OCI-LY1 (cell line): ENCODE measurements around the gene ELFN1.
"Not testable (repeated sequence)": the region's sequence is repeated elsewhere in the genome, so short reads cannot be mapped to it uniquely, and the experiment has no call there.

Source experiments
- CTCF ChIP-seq: fragments of 200-600 bp; sonication (generic), shearing (Covaris generic); IDR thresholded peaks from 2 replicates; pipeline ENCODE4 v1.5.1; 2017; ENCODE audit warnings: mild to moderate bottlenecking, antibody characterized with exemption, low read length, moderate library complexity, mixed read lengths
- EZH2 ChIP-seq: fragments of 200-600 bp; sonication (generic), shearing (Covaris generic); IDR thresholded peaks from 2 replicates; pipeline ENCODE4 v1.8.0; 2017; ENCODE audit warnings: borderline replicate concordance, mixed run types, mild to moderate bottlenecking, antibody characterized with exemption, low read length, moderate library complexity, mixed read lengths

- TF ChIP-seq CTCF, EZH2: not testable (repeated sequence)
These were observed 93.8 kb downstream of the ELFN1 start for GRCh38 chr7:1763911-1764310.
